H1 (cell line): ENCODE results near the gene TXNDC15. TPM values are rescaled to one million over a fixed set of nuclear protein-coding genes. Genes with fewer than 3 reads are reported as not detected.

Experiments
- CTCF ChIA-PET: fragments of 300-600 bp; sonication (Branson Sonifier 250); formaldehyde crosslinking; loops from one replicate; lab custom pipeline; 2021; ENCODE audit not compliant: partially characterized antibody; lab: Charles Lee
- POLR2A ChIA-PET: fragments of 300-600 bp; sonication (Branson Sonifier 250); formaldehyde crosslinking; loops from one replicate; lab custom pipeline; 2021; ENCODE audit warnings: inconsistent platforms; ENCODE audit not compliant: partially characterized antibody; lab: Charles Lee
- DNase-seq, 2 experiments: peaks; one replicate each; pipeline versions ENCODE4 v3.0.0 to v3.0.0-alpha.2; 2010 to 2022; ENCODE audit warnings: low spot score in 2 of 2, low read depth in 1 of 2, mixed read lengths in 1 of 2
- FAIRE-seq: peaks from 2 replicates; lab custom pipeline; 2011; peaks lifted over from hg19 to GRCh38; lab: Jason Lieb, UNC
- H2AFZ ChIP-seq: 2 replicates; pipeline ENCODE4 v1.8.1; 2012; ENCODE audit warnings: low read length, inconsistent platforms
- H2AK5ac ChIP-seq: 2 replicates; pipeline ENCODE4 v1.6.1; 2013; ENCODE audit warnings: low read depth, low read length
- H2BK120ac ChIP-seq: replicated peaks from 2 replicates; pipeline ENCODE3; 2013; ENCODE audit warnings: low read depth, low read length, inconsistent platforms
- H2BK12ac ChIP-seq: 2 replicates; pipeline ENCODE4 v1.6.1; 2013; ENCODE audit warnings: low read depth, low read length
- H2BK15ac ChIP-seq: 2 replicates; pipeline ENCODE4 v1.6.1; 2013; ENCODE audit warnings: low read length
- H2BK20ac ChIP-seq: 2 replicates; pipeline ENCODE4 v1.6.1; 2013; ENCODE audit warnings: low read length
- H2BK5ac ChIP-seq: 2 replicates; pipeline ENCODE4 v1.6.1; 2013; ENCODE audit warnings: low read depth, low read length
- H3K14ac ChIP-seq: 2 replicates; pipeline ENCODE4 v1.6.1; 2013; ENCODE audit warnings: inconsistent platforms; ENCODE audit not compliant: insufficient read length
- H3K18ac ChIP-seq: 2 replicates; pipeline ENCODE4 v1.6.1; 2013; ENCODE audit warnings: low read length; ENCODE audit errors: extremely low read depth
- H3K23ac ChIP-seq: 2 replicates; pipeline ENCODE4 v1.6.1; 2013; ENCODE audit warnings: inconsistent platforms; ENCODE audit not compliant: insufficient read length
- H3K23me2 ChIP-seq: 2 replicates; pipeline ENCODE4 v1.6.1; 2013; ENCODE audit warnings: low read depth, low read length
- H3K27ac ChIP-seq: 2 replicates; pipeline ENCODE4 v1.6.1; 2011; ENCODE audit warnings: low read depth, low read length, inconsistent platforms
- H3K27me3 ChIP-seq, 4 experiments: replicated peaks in 1 of 4; 1 replicate in 1 of 4; 2 replicates in 3 of 4; pipeline versions ENCODE4 v1.6.1 to v1.8.1; 2011 to 2013; ENCODE audit warnings: low read length in 3 of 4, mild to moderate bottlenecking in 3 of 4, inconsistent platforms in 2 of 4, mixed read lengths in 2 of 4, moderate library complexity in 1 of 4; ENCODE audit not compliant: control insufficient read depth in 3 of 4, insufficient read depth in 3 of 4; ENCODE audit errors: extremely low read depth in 1 of 4
- H3K36me3 ChIP-seq, 4 experiments: 2 replicates each; pipeline versions ENCODE4 v1.6.1 to v1.8.1; 2011 to 2013; ENCODE audit warnings: mild to moderate bottlenecking in 4 of 4, low read length in 3 of 4, moderate library complexity in 2 of 4, control low read depth in 1 of 4, inconsistent platforms in 1 of 4; ENCODE audit not compliant: insufficient read depth in 4 of 4, control insufficient read depth in 2 of 4
- H3K4ac ChIP-seq: replicated peaks from 2 replicates; pipeline ENCODE3; 2013; ENCODE audit warnings: low read length, low read depth, mixed read lengths, inconsistent platforms; ENCODE audit not compliant: insufficient read length
- H3K4me1 ChIP-seq, 4 experiments: replicated peaks in 1 of 4; 1 replicate in 1 of 4; 2 replicates in 3 of 4; pipeline versions ENCODE4 v1.6.1 to v1.8.1; 2011 to 2013; ENCODE audit warnings: low read length in 3 of 4, inconsistent platforms in 2 of 4, mixed read lengths in 1 of 4; ENCODE audit not compliant: insufficient read depth in 4 of 4, control insufficient read depth in 3 of 4
- H3K4me2 ChIP-seq, 2 experiments: 2 replicates each; pipeline versions ENCODE4 v1.6.1 to v1.8.1; 2011 to 2013; ENCODE audit warnings: low read depth in 2 of 2, low read length in 2 of 2, control low read depth in 1 of 2, inconsistent platforms in 1 of 2, mild to moderate bottlenecking in 1 of 2; ENCODE audit not compliant: insufficient read depth in 1 of 2
- H3K4me3 ChIP-seq, 4 experiments: fragments of 200-600, 300-600 bp in 1 of 4; sonication (generic), shearing (Covaris generic), sonication (Bioruptor Twin) in 1 of 4; 2 replicates each; pipeline versions ENCODE4 v1.5.1 to v1.8.1; 2011 to 2016; ENCODE audit warnings: low read length in 4 of 4, low read depth in 3 of 4, control low read depth in 2 of 4, inconsistent platforms in 2 of 4, mild to moderate bottlenecking in 2 of 4, mixed read lengths in 1 of 4, moderate library complexity in 1 of 4; ENCODE audit not compliant: insufficient read depth in 2 of 4; ENCODE audit errors: extremely low read depth in 1 of 4
- H3K56ac ChIP-seq: replicated peaks from 2 replicates; pipeline ENCODE3; 2013; ENCODE audit warnings: low read depth, mild to moderate bottlenecking, mixed read lengths, low read length, inconsistent platforms; ENCODE audit not compliant: insufficient read length
- H3K79me1 ChIP-seq: 2 replicates; pipeline ENCODE4 v1.6.1; 2013; ENCODE audit warnings: low read depth, low read length, control low read depth
- H3K79me2 ChIP-seq, 2 experiments: 2 replicates each; pipeline versions ENCODE4 v1.6.1 to v1.8.1; 2012 to 2013; ENCODE audit warnings: low read length in 2 of 2, mild to moderate bottlenecking in 2 of 2, inconsistent platforms in 1 of 2; ENCODE audit not compliant: insufficient read depth in 2 of 2, control insufficient read depth in 1 of 2
- H3K9ac ChIP-seq, 4 experiments: replicated peaks in 1 of 4; 1 replicate in 1 of 4; 2 replicates in 3 of 4; pipeline versions ENCODE4 v1.6.1 to v1.8.1; 2011 to 2013; ENCODE audit warnings: low read depth in 3 of 4, low read length in 3 of 4, control low read depth in 2 of 4, mild to moderate bottlenecking in 2 of 4, moderate library complexity in 2 of 4, inconsistent platforms in 1 of 4; ENCODE audit errors: extremely low read depth in 1 of 4
- H3K9me3 ChIP-seq, 2 experiments: 2 replicates each; pipeline versions ENCODE4 v1.6.1 to v1.8.1; 2012 to 2013; ENCODE audit warnings: mild to moderate bottlenecking in 2 of 2, moderate library complexity in 2 of 2, control low read depth in 1 of 2, inconsistent platforms in 1 of 2, low read depth in 1 of 2, low read length in 1 of 2, mixed read lengths in 1 of 2; ENCODE audit not compliant: insufficient read depth in 2 of 2
- H4K20me1 ChIP-seq, 2 experiments: replicated peaks in 1 of 2; 2 replicates each; pipeline versions ENCODE3 to v1.8.1; 2011 to 2013; ENCODE audit warnings: inconsistent platforms in 2 of 2, low read length in 2 of 2, mild to moderate bottlenecking in 1 of 2; ENCODE audit not compliant: insufficient read depth in 2 of 2, control insufficient read depth in 1 of 2
- H4K5ac ChIP-seq: 2 replicates; pipeline ENCODE4 v1.6.1; 2013; ENCODE audit warnings: low read length, low read depth, mixed read lengths, inconsistent platforms; ENCODE audit not compliant: insufficient read length
- H4K8ac ChIP-seq: 2 replicates; pipeline ENCODE4 v1.8.0; 2013; ENCODE audit warnings: mild to moderate bottlenecking, moderate library complexity, low read length, inconsistent platforms; ENCODE audit not compliant: insufficient read depth; ENCODE audit errors: extremely low read depth
- H4K91ac ChIP-seq: replicated peaks from 2 replicates; pipeline ENCODE3; 2013; ENCODE audit warnings: low read length, mixed read lengths, inconsistent platforms; ENCODE audit not compliant: insufficient read length
- BCL11A ChIP-seq, 2 experiments: IDR thresholded peaks; one replicate each; pipeline ENCODE4 v1.6.1; 2011; ENCODE audit warnings: low read depth in 2 of 2, low read length in 2 of 2, mild to moderate bottlenecking in 2 of 2
- EP300 ChIP-seq, 2 experiments: IDR thresholded peaks; 1 replicate in 1 of 2; 2 replicates in 1 of 2; pipeline ENCODE4 v1.6.1; 2011 to 2012; ENCODE audit warnings: low read depth in 2 of 2, low read length in 2 of 2, mild to moderate bottlenecking in 2 of 2, borderline replicate concordance in 1 of 2, inconsistent platforms in 1 of 2, moderate library complexity in 1 of 2
- HDAC2 ChIP-seq, 2 experiments: fragments of 300-600 bp in 1 of 2; sonication (generic) in 1 of 2; IDR thresholded peaks; 2 replicates each; pipeline ENCODE4 v1.6.1; 2011 to 2012; ENCODE audit warnings: low read depth in 2 of 2, low read length in 2 of 2, mild to moderate bottlenecking in 2 of 2, moderate library complexity in 2 of 2, borderline replicate concordance in 1 of 2, inconsistent platforms in 1 of 2
- HDAC6 ChIP-seq: IDR thresholded peaks from one replicate; pipeline ENCODE4 v1.7.1; 2012; ENCODE audit warnings: low read depth, mild to moderate bottlenecking, inconsistent platforms, low read length, moderate library complexity
- RAD21 ChIP-seq, 2 experiments: IDR thresholded peaks in 1 of 2; conservative IDR thresholded peaks in 1 of 2; 2 replicates each; pipeline ENCODE4 v1.6.1; 2011; ENCODE audit warnings: low read depth in 2 of 2, low read length in 2 of 2, improper control_type of control experiment in 1 of 2, inconsistent platforms in 1 of 2, mild to moderate bottlenecking in 1 of 2, moderate library complexity in 1 of 2
- RBBP5 ChIP-seq: IDR thresholded peaks from 2 replicates; pipeline ENCODE4 v1.7.1; 2012; ENCODE audit warnings: low read depth, mild to moderate bottlenecking, inconsistent platforms, low read length, moderate library complexity, borderline replicate concordance
- RNF2 ChIP-seq: fragments of 200-900, 300-1000 bp; sonication (generic); IDR thresholded peaks from 2 replicates; pipeline ENCODE4 v1.7.1; 2016; ENCODE audit warnings: borderline replicate concordance, low read depth, mild to moderate bottlenecking, antibody characterized with exemption, low read length; ENCODE audit not compliant: poor library complexity, severe bottlenecking; ENCODE audit errors: missing control alignments
- SIN3A ChIP-seq, 2 experiments: IDR thresholded peaks in 1 of 2; conservative IDR thresholded peaks in 1 of 2; 2 replicates each; pipeline ENCODE4 v1.6.1; 2011 to 2012; ENCODE audit warnings: low read length in 2 of 2, improper control_type of control experiment in 1 of 2, low read depth in 1 of 2, mild to moderate bottlenecking in 1 of 2
- SUZ12 ChIP-seq: fragments of 200-600 bp; sonication (generic); IDR thresholded peaks from 2 replicates; pipeline ENCODE4 v1.6.1; 2012; ENCODE audit warnings: mild to moderate bottlenecking, inconsistent platforms, low read length, moderate library complexity, mixed read lengths
- TBP ChIP-seq: IDR thresholded peaks from 2 replicates; pipeline ENCODE4 v1.6.1; 2011; ENCODE audit warnings: low read depth, low read length, improper control_type of control experiment
- TEAD4 ChIP-seq: IDR thresholded peaks from 2 replicates; pipeline ENCODE4 v1.6.1; 2012; ENCODE audit warnings: low read depth, low read length, inconsistent platforms, mixed read lengths
- WGBS, 2 experiments: shearing (Covaris generic) in 1 of 2; methylation state at CpG; one replicate each; pipeline versions ENCODE4 v1.1.6 to v1.1.7; 2013 to 2015; ENCODE audit warnings: low lambda C conversion rate in 2 of 2, mixed read lengths in 2 of 2, inconsistent platforms in 1 of 2, low coverage in 1 of 2, missing lambda C conversion rate in 1 of 2; ENCODE audit not compliant: insufficient replicate concordance in 2 of 2, insufficient coverage in 1 of 2, insufficient read length in 1 of 2; ENCODE audit errors: extremely low coverage in 1 of 2, missing lambda C conversion rate in 1 of 2; 5-methylcytosine and 5-hydroxymethylcytosine counted together
- polyA plus RNA-seq, 7 experiments: library from polyadenylated mRNA; depleted of rRNA in 3 of 7; stranded (reverse) in 5 of 7; unstranded in 2 of 7; fragments of >200 nt in 5 of 7; fragments of 200-250 nt in 2 of 7; gene quantifications; 1 replicate in 5 of 7; 2 replicates in 1 of 7; 4 replicates in 1 of 7; pipeline versions ENCODE4 v1.2.1 to v1.2.3, GENCODE V29; 2011 to 2013; ENCODE audit warnings: missing spikeins in 2 of 7, mixed read lengths in 2 of 7
- total RNA-seq: library from RNA; stranded (reverse); fragmentation: NEBNext Ultra II Directional; extraction: Animal tissue kit (Norgen Biotek cat#: 25700); gene quantifications from 2 replicates; pipeline ENCODE4 v1.2.1, GENCODE V29; 2021

The TXNDC15 gene
- total and polyA plus RNA-seq, 2 of the 8 experiments (the other 6 are each of a cell fraction or from before 2014, with no cell fraction given), result 20.1 to 30.8 TPM

DNA sequence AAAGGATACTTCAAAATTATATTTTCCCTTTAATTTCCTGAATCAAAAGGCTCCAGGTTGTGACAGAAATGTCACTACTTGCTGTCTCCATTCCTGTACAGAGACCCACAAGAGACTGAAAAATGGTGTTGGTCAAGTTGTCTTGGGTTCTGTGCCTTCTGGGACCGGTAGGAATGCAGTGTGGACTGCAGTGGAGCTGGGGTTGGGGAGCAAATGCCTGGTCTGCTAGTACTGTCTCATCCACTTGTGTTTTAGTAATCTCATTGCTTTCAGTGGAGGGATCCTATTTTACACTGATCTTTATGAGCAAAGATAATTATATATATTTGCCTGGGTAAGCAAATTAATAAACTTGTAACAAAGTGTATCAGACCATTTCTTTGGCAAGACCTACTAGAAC lies 69.4 kb downstream of the TXNDC15 start:
- H3K23ac ChIP-seq, result no peak overlapping the region
- no peak overlapping the region for H3K9ac ChIP-seq
- peaks cover 0 to 3% (median 0%) of the 10 kb centered on the region in 4 experiments; a peak in 1 of 8 replicates for H3K36me3 ChIP-seq
- no peak overlapping the region for H4K5ac ChIP-seq
- no peak overlapping the region for H2BK120ac ChIP-seq
- CTCF ChIA-PET, result interaction anchor here (0.6 to 0.9 kb wide), 2 partner anchors 12 to 76 kb away, joined by 3 read pairs; no protein-coding TSS in a partner anchor
- H4K91ac ChIP-seq, result no peak overlapping the region
- H3K9me3 ChIP-seq, result no peaks in the 10 kb centered on the region
- H2BK5ac ChIP-seq, result no peak overlapping the region
- no peaks in the 10 kb centered on the region for H3K27me3 ChIP-seq
- DNase-seq (no peak), FAIRE-seq (no peak)
- no peak overlapping the region for H2BK20ac ChIP-seq
- no peaks in the 10 kb centered on the region for H4K20me1 ChIP-seq
- no peak overlapping the region for H3K4me2 ChIP-seq
- no peak overlapping the region for H2BK15ac ChIP-seq
- H3K14ac ChIP-seq, result no peak overlapping the region
- H3K18ac ChIP-seq, result no peak overlapping the region
- no peaks in the 10 kb centered on the region for H3K79me1 ChIP-seq
- 85% methylated on average over 1 of the region's 1 CpG; no CpG with 5 or more reads in 1 of the 2 experiments for WGBS, 2 experiments
- H2AFZ ChIP-seq, result no peak overlapping the region
- POLR2A ChIA-PET, result interaction anchor here (2.0 kb wide), 1 partner anchor 27 kb away, joined by 4 read pairs; no protein-coding TSS in a partner anchor
- no peaks in the 10 kb centered on the region for H3K4me1 ChIP-seq
- no peak overlapping the region for H3K4ac ChIP-seq
- no peak overlapping the region for H3K27ac ChIP-seq
- H3K79me2 ChIP-seq, result no peaks in the 10 kb centered on the region
- no peaks in the 10 kb centered on the region for H3K23me2 ChIP-seq
- no peak overlapping the region for H3K4me3 ChIP-seq
- no peak overlapping the region for H3K56ac ChIP-seq
- H2AK5ac ChIP-seq, result no peak overlapping the region
- no peak overlapping the region for H2BK12ac ChIP-seq
- no peak overlapping the region for H4K8ac ChIP-seq
- TF ChIP-seq SIN3A (conservative IDR thresholded peaks at IDR 0.05 in 1 of 2, IDR thresholded peaks at IDR 0.05 in 1 of 2; ENCODE audit: low read depth in 1 of 2, low read length in 2 of 2), result no peak
- no peak for TF ChIP-seq RBBP5
- no peak for TF ChIP-seq SUZ12
- TF ChIP-seq BCL11A (IDR thresholded peaks at IDR 0.05; ENCODE audit: low read depth in 2 of 2, low read length in 2 of 2), result no peak
- TF ChIP-seq TBP, result no peak
- no peak for TF ChIP-seq RAD21 (IDR thresholded peaks at IDR 0.05 in 1 of 2, conservative IDR thresholded peaks at IDR 0.05 in 1 of 2; ENCODE audit: low read depth in 2 of 2, low read length in 2 of 2)
- no peak for TF ChIP-seq EP300 (IDR thresholded peaks at IDR 0.05; ENCODE audit: borderline replicate concordance in 1 of 2, low read depth in 2 of 2, low read length in 2 of 2)
- TF ChIP-seq HDAC2 (IDR thresholded peaks at IDR 0.05; ENCODE audit: borderline replicate concordance in 1 of 2, low read depth in 2 of 2, low read length in 2 of 2), result no peak
- TF ChIP-seq HDAC6, result no peak
- TF ChIP-seq RNF2, result no peak
- TF ChIP-seq TEAD4, result no peak
